ENCODE measurements around the gene CFAP100.

CFAP100 gene

GRCh38 chr3:126454025-126454424 is 59.3 kb downstream of the CFAP100 start:
- H3K4me3 ChIP-seq (replicated peaks; ENCODE audit: low read depth, low read length): no peak overlapping the region
- no peak for TF ChIP-seq CTCF (IDR thresholded peaks at IDR 0.05; ENCODE audit: low read length, missing control alignments)
- DNase-seq (ENCODE audit: low read depth): no peak

GRCh38 chr3:126454437-126455198 is 59.9 kb downstream of the CFAP100 start:
- DNase-seq (ENCODE audit: low read depth): no peak
- no peak for TF ChIP-seq CTCF (IDR thresholded peaks at IDR 0.05; ENCODE audit: low read length, missing control alignments)
- no peak overlapping the region for H3K4me3 ChIP-seq (replicated peaks; ENCODE audit: low read depth, low read length)

- H3K4me3 ChIP-seq (replicated peaks; ENCODE audit: low read depth, low read length): no peak overlapping the region
- TF ChIP-seq CTCF (IDR thresholded peaks at IDR 0.05; ENCODE audit: low read length, missing control alignments): no peak
- DNase-seq (ENCODE audit: low read depth): no peak
Observed at GRCh38 chr3:126456211-126456610, 61.5 kb downstream of the CFAP100 start.

GRCh38 chr3:126456766-126457388 is 62.2 kb downstream of the CFAP100 start:
- H3K4me3 ChIP-seq (replicated peaks; ENCODE audit: low read depth, low read length): no peak overlapping the region
- TF ChIP-seq CTCF (IDR thresholded peaks at IDR 0.05; ENCODE audit: low read length, missing control alignments): no peak
- DNase-seq (ENCODE audit: low read depth): no peak

- TF ChIP-seq CTCF (IDR thresholded peaks at IDR 0.05; ENCODE audit: low read length, missing control alignments): no peak
- DNase-seq (ENCODE audit: low read depth): no peak
- H3K4me3 ChIP-seq (replicated peaks; ENCODE audit: low read depth, low read length): no peak overlapping the region
Observed at GRCh38 chr3:126459111-126459762, 64.5 kb downstream of the CFAP100 start.

GRCh38 chr3:126459763-126460127 is 65.0 kb downstream of the CFAP100 start:
- no peak for TF ChIP-seq CTCF (IDR thresholded peaks at IDR 0.05; ENCODE audit: low read length, missing control alignments)
- no peak for DNase-seq (ENCODE audit: low read depth)

More at GRCh38 chr3:126459763-126460127, 65.0 kb downstream of the CFAP100 start:
- H3K4me3 ChIP-seq (replicated peaks; ENCODE audit: low read depth, low read length): no peak overlapping the region

All from fibroblast of pulmonary artery (primary cell).